Ishikawa (cell line): Measurements from ENCODE around the gene ACACA.

Source experiments
- CEBPB ChIP-seq: IDR thresholded peaks from 2 replicates; pipeline ENCODE4 v1.6.1; 2012
- CREB1 ChIP-seq: IDR thresholded peaks from 2 replicates; pipeline ENCODE4 v1.6.1; 2012; ENCODE audit warnings: low read depth
- EGR1 ChIP-seq: IDR thresholded peaks from 2 replicates; pipeline ENCODE4 v1.6.1; 2012
- EP300 ChIP-seq: IDR thresholded peaks from 2 replicates; pipeline ENCODE4 v1.6.1; 2012; ENCODE audit warnings: borderline replicate concordance
- FOXM1 ChIP-seq: IDR thresholded peaks from 2 replicates; pipeline ENCODE4 v1.6.1; 2012; ENCODE audit warnings: low read depth, borderline replicate concordance
- NFIC ChIP-seq: IDR thresholded peaks from 2 replicates; pipeline ENCODE4 v1.6.1; 2012
- RAD21 ChIP-seq: IDR thresholded peaks from 2 replicates; pipeline ENCODE4 v1.6.1; 2012; ENCODE audit warnings: low read depth
- TAF1 ChIP-seq: IDR thresholded peaks from 2 replicates; pipeline ENCODE4 v1.6.1; 2012; ENCODE audit warnings: low read depth, mild to moderate bottlenecking
- TCF12 ChIP-seq: IDR thresholded peaks from 2 replicates; pipeline ENCODE4 v1.6.1; 2012; ENCODE audit warnings: low read depth
- TEAD4 ChIP-seq: IDR thresholded peaks from 2 replicates; pipeline ENCODE4 v1.6.1; 2012
- YY1 ChIP-seq: IDR thresholded peaks from 2 replicates; pipeline ENCODE4 v1.6.1; 2012; ENCODE audit warnings: low read depth
- ZBTB7A ChIP-seq: IDR thresholded peaks from 2 replicates; pipeline ENCODE4 v1.6.1; 2012; ENCODE audit warnings: low read depth
- TF ChIP-seq, protein P1 (sequence below): IDR thresholded peaks from 2 replicates; pipeline ENCODE4 v1.6.1; 2012
- TF ChIP-seq, protein P2 (sequence below): IDR thresholded peaks from 2 replicates; pipeline ENCODE4 v1.6.1; 2012
- TF ChIP-seq, protein P3 (sequence below): IDR thresholded peaks from 2 replicates; pipeline ENCODE4 v1.6.1; 2012; ENCODE audit warnings: low read depth, mild to moderate bottlenecking

Gene ACACA

DNA sequence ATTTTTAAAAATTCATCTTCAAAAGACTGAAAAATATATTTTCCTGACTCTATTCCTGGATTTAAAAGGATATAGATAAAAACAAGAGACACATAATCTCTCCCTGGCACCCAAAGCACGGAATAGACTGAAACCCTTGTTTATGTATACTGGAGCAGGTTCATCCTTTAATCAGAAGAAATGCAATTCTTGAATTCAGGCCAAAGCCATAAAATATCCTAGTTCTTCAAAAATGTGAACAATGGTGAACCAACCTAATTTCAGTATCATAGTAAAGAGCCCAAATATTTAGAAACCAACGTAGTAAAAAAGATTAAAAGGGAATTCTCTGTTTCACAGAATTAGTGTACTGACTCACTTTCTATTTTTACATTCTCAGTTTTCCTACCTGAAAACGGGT, 219.4 kb downstream of the ACACA start:
- TF ChIP-seq FOXM1 (no peak), EP300 (no peak), CEBPB (no peak), RAD21 (no peak), TCF12 (no peak)
- TF ChIP-seq, protein P1, sequence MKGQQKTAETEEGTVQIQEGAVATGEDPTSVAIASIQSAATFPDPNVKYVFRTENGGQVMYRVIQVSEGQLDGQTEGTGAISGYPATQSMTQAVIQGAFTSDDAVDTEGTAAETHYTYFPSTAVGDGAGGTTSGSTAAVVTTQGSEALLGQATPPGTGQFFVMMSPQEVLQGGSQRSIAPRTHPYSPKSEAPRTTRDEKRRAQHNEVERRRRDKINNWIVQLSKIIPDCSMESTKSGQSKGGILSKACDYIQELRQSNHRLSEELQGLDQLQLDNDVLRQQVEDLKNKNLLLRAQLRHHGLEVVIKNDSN, result no peak
- TF ChIP-seq, protein P2, sequence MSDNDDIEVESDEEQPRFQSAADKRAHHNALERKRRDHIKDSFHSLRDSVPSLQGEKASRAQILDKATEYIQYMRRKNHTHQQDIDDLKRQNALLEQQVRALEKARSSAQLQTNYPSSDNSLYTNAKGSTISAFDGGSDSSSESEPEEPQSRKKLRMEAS, result no peak

DNA sequence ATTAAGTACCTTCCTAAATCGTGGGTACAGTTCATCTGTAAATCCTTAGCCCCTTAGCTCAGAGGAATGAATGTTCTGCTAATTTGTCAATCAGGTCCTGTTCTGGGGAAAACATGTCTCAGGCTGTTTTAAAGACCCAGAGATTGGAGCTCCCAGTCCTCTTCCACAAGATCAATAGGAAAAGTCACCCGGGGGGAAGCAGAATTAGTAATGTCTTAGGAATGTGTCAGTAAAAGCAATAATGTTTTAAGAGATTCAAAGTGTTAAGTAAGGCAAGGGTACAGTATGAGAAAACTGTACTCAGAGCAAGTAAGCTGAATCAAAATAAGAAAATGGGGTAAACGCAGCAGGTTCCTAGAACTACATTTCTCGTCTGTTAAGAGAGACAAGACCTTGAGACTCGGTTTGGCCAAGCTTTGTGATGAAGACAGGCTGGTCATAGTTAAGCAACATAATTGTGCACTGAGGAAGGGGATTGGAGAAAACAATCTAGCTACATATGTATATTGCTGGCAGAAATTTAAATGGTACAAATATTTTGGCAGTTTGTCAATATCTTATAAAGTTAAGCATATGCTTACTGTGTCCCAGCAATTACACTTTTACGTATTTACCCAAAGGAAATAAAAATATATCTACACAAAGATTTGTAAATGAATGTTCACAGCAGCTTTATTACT, 223.7 kb downstream of the ACACA start:
- TF ChIP-seq EP300, result no peak
- TF ChIP-seq TCF12, result no peak
- no peak for TF ChIP-seq TAF1
- no peak for TF ChIP-seq EGR1
- TF ChIP-seq, protein P1, result no peak
- TF ChIP-seq, protein P2, result no peak
- TF ChIP-seq YY1, result no peak
- TF ChIP-seq CREB1, result no peak
- TF ChIP-seq TEAD4, result no peak
- no peak for TF ChIP-seq NFIC
- no peak for TF ChIP-seq ZBTB7A
- no peak for TF ChIP-seq FOXM1
- no peak for TF ChIP-seq CEBPB

DNA sequence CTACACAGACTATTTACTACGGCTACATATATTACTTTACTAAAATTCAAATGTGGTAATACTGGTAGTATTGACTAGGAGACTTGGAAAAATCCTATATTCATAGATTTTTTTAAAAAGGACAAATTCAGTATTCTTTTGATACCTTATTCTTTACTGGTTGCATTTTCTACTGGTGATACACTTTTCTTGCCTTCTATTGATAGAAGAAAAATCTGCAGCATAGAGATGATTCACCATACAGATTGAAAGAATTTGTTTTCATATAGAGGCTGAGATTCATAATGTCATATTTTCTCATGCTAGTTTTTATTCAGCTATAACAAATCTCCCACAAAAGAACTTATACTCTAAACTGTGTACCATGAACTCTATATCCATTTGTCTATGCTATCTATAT, 226.3 kb downstream of the ACACA start:
- TF ChIP-seq, protein P2, result no peak
- no peak for TF ChIP-seq EGR1
- no peak for TF ChIP-seq CEBPB

DNA sequence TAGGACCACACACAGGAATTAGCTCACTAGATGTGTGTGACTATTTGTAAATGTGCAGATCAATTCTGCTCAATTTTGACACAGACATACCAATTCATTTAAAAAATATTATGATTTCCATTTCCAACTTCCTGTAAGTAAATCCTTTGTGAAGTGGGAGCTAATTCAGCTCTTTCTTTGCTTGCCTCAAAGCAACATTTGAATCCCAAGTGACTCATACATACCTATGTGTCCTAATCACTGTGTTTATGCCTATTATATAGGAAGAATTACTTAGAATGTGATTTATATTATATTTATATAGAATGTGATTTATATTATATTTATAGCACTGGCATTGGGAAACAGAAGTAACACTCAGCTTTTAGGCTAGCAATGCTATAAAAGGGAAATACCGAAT, 226.7 kb downstream of the ACACA start:
- TF ChIP-seq FOXM1 (no peak), EP300 (no peak), TEAD4 (no peak), CREB1 (no peak), ZBTB7A (no peak), NFIC (no peak), TCF12 (no peak), CEBPB (no peak)
- TF ChIP-seq, protein P2, result no peak
- TF ChIP-seq, protein P1, result no peak

DNA sequence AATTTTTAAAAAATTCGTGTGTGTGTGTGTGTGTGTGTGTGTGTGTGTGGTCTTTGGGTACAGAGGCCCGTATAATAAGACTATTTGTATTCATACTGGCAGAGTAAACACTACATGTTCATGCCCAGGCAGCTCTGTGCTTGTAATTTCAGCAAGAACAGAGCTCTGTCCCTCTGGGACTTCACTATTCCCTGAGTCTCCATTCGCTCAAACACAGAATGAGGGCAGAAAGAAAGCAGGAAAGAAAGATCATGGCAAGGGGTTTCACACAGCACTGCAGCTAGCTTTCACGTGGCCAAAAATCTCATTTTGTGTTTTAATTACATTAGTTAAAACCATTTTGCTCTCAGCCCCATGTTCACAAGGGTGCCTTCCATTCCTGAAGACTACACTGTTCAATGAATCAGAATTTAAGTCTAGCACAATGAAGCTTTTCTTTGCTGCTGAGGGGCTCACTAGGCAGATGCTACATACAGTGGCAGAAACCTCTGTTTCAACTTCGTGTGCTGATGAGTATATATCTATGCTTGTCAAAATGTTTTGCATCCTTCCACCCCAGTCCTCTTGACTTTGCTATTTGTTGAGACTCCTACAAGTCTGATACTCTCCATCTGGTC, 229.3 kb downstream of the ACACA start:
- TF ChIP-seq FOXM1 (no peak), TEAD4 (no peak), CREB1 (no peak), YY1 (no peak), EP300 (no peak), RAD21 (no peak), ZBTB7A (no peak), CEBPB (no peak), EGR1 (no peak), TCF12 (no peak), TAF1 (no peak), NFIC (no peak)
- TF ChIP-seq, protein P1, result no peak
- TF ChIP-seq, protein P2, result no peak
- TF ChIP-seq, protein P3, sequence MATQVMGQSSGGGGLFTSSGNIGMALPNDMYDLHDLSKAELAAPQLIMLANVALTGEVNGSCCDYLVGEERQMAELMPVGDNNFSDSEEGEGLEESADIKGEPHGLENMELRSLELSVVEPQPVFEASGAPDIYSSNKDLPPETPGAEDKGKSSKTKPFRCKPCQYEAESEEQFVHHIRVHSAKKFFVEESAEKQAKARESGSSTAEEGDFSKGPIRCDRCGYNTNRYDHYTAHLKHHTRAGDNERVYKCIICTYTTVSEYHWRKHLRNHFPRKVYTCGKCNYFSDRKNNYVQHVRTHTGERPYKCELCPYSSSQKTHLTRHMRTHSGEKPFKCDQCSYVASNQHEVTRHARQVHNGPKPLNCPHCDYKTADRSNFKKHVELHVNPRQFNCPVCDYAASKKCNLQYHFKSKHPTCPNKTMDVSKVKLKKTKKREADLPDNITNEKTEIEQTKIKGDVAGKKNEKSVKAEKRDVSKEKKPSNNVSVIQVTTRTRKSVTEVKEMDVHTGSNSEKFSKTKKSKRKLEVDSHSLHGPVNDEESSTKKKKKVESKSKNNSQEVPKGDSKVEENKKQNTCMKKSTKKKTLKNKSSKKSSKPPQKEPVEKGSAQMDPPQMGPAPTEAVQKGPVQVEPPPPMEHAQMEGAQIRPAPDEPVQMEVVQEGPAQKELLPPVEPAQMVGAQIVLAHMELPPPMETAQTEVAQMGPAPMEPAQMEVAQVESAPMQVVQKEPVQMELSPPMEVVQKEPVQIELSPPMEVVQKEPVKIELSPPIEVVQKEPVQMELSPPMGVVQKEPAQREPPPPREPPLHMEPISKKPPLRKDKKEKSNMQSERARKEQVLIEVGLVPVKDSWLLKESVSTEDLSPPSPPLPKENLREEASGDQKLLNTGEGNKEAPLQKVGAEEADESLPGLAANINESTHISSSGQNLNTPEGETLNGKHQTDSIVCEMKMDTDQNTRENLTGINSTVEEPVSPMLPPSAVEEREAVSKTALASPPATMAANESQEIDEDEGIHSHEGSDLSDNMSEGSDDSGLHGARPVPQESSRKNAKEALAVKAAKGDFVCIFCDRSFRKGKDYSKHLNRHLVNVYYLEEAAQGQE, result no peak

DNA sequence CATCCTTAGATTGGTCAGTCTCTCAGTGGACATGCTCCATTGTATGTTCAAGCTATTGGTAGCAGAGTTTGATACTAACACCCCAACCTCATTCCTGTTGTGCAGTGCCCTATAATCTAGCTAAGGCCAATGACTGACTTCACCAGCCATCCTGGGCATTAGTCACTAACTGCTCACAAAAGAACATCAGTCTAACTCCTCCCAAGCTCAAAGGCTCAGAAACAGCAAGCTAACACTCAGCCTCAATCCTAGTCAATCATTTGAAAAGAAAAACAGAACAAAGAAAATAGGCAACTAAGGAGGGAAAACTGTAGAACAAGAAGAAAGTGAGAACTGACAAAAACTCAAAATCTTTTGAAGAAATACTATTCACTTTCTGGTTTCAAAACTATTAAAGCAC, 229.9 kb downstream of the ACACA start:
- TF ChIP-seq EP300 (no peak), YY1 (no peak), CEBPB (no peak), CREB1 (no peak), EGR1 (no peak), TEAD4 (no peak), FOXM1 (no peak), RAD21 (no peak), TCF12 (no peak), NFIC (no peak)
- TF ChIP-seq, protein P3, result no peak
- TF ChIP-seq, protein P1, result no peak
